ENCODE measurements around the gene NAV2.

Gene NAV2

DNA sequence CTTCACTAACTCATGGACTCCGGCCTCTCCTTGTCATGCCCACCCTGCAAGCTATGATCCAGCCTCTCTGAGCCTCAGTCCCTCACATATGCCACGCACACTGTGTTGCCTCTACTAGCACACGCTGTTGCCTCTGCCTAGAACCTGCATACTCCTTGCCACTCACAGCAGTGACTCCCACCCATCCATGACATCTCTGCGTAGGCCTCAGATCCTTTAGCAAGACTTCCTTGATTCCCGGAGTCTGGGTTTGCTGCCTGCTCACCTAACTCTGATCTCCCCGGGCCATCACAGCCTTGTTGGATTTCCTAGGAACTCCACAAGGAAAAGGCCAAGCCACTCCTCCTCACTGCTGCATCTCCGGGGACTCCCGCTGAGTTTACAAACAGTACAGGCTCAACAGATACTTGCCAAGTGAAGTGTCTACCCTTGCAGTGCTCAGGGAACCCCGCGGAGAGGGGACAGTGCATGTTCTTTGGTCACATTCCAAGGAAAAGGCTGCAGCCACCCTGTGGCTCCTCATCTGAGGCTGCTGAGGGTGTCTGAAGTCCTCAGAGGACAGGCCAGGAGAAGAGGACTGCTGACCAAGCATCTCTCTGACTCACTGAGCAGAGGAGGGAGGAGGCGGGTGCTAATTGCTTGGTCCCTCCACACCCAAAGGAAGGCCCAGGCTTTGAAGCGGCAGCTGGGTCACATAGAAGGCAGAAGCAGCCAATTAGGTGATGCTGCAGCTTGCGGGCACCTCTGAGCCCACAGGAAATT is 42.4 kb upstream of the NAV2 start:
- DNase-seq (ENCODE audit: low read depth): peak; percentile 50
- H3K4me3 ChIP-seq (ENCODE audit: low read length): no peak overlapping the region
- TF ChIP-seq CTCF (conservative IDR thresholded peaks at IDR 0.05; ENCODE audit: low read length): no peak

GRCh38 chr11:19672586-19673206 is 39.9 kb upstream of the NAV2 start:
- H3K4me3 ChIP-seq (ENCODE audit: low read length): no peak overlapping the region
- TF ChIP-seq CTCF (conservative IDR thresholded peaks at IDR 0.05; ENCODE audit: low read length): no peak
- no peak for DNase-seq (ENCODE audit: low read depth)

- DNase-seq (ENCODE audit: low read depth): peak; percentile 55
- no peak overlapping the region for H3K4me3 ChIP-seq (ENCODE audit: low read length)
- TF ChIP-seq CTCF (conservative IDR thresholded peaks at IDR 0.05; ENCODE audit: low read length): no peak
Observed at GRCh38 chr11:19673924-19674729, 38.5 kb upstream of the NAV2 start.

DNA sequence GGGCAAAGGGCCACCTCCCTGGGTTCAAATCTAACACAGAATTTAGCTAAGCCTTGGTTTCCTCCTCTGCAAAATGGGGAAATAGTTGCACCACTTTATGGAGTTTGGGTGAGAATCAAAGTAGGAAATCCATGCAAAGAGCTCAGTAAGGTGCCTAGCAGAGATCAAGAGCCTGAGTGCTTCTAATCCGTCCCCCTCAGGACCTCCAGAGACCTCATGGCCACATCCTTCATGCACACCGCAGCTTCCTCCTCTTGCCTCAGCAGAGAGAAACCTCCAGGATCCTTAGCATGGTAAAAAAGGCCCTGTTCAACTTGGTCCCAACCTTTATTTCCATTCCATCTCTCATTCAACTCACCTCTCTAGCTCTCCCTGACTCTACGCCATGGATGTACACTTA is 37.8 kb upstream of the NAV2 start:
- TF ChIP-seq CTCF (conservative IDR thresholded peaks at IDR 0.05; ENCODE audit: low read length): no peak
- H3K4me3 ChIP-seq (ENCODE audit: low read length): no peak overlapping the region
- DNase-seq (ENCODE audit: low read depth): no peak

- no peak overlapping the region for H3K4me3 ChIP-seq (ENCODE audit: low read length)
- no peak for TF ChIP-seq CTCF (conservative IDR thresholded peaks at IDR 0.05; ENCODE audit: low read length)
- no peak for DNase-seq (ENCODE audit: low read depth)
Observed at GRCh38 chr11:19675397-19675796, 37.2 kb upstream of the NAV2 start.

- no peak for TF ChIP-seq CTCF (conservative IDR thresholded peaks at IDR 0.05; ENCODE audit: low read length)
- H3K4me3 ChIP-seq (ENCODE audit: low read length): no peak overlapping the region
- DNase-seq (ENCODE audit: low read depth): no peak
Observed at GRCh38 chr11:19676475-19677380, 35.9 kb upstream of the NAV2 start.
